MM.1S (cell line): ENCODE data around the gene GALNT10.

Experiments
- DNase-seq: peaks from one replicate; pipeline ENCODE4 v3.0.0-alpha.2; 2015
- H2AFZ ChIP-seq: fragments of 300-600 bp; sonication (generic); 2 replicates; pipeline ENCODE4 v1.6.0; 2016; ENCODE audit warnings: antibody characterized with exemption, low read length
- H3F3A ChIP-seq: fragments of 300-600 bp; sonication (generic); 2 replicates; pipeline ENCODE4 v1.6.1; 2016; ENCODE audit warnings: mild to moderate bottlenecking, antibody characterized with exemption, low read length, moderate library complexity, mixed read lengths; ENCODE audit not compliant: insufficient read depth
- H3K27ac ChIP-seq: fragments of 300-600 bp; sonication (generic); 2 replicates; pipeline ENCODE4 v1.5.1; 2016; ENCODE audit warnings: mild to moderate bottlenecking, low read length
- H3K27me3 ChIP-seq: fragments of 300-600 bp; sonication (generic); replicated peaks from 2 replicates; pipeline ENCODE4 v1.6.0; 2016; ENCODE audit warnings: low read length; ENCODE audit not compliant: insufficient read depth
- H3K36me3 ChIP-seq: fragments of 300-600 bp; sonication (generic); replicated peaks from 2 replicates; pipeline ENCODE4 v1.6.1; 2016; ENCODE audit warnings: mild to moderate bottlenecking, low read length, mixed read lengths; ENCODE audit not compliant: insufficient read depth
- H3K4me1 ChIP-seq: fragments of 300-600 bp; sonication (generic); 2 replicates; pipeline ENCODE4 v1.6.1; 2016; ENCODE audit warnings: low read length, mixed read lengths
- H3K4me2 ChIP-seq: fragments of 300-600 bp; sonication (generic); 2 replicates; pipeline ENCODE4 v1.6.0; 2016; ENCODE audit warnings: low read depth, low read length
- H3K4me3 ChIP-seq: fragments of 300-600 bp; sonication (generic); 2 replicates; pipeline ENCODE4 v1.5.1; 2016; ENCODE audit warnings: low read length, mixed read lengths
- H3K79me2 ChIP-seq: fragments of 300-600 bp; sonication (generic); 2 replicates; pipeline ENCODE4 v1.6.1; 2016; ENCODE audit warnings: mixed run types, low read length, mixed read lengths
- H3K9ac ChIP-seq: fragments of 300-600 bp; sonication (generic); 2 replicates; pipeline ENCODE4 v1.6.1; 2016; ENCODE audit warnings: low read length, mixed read lengths
- H3K9me2 ChIP-seq: fragments of 300-600 bp; sonication (generic); replicated peaks from 2 replicates; pipeline ENCODE4 v1.6.1; 2016; ENCODE audit warnings: mild to moderate bottlenecking, low read length, mixed read lengths; ENCODE audit not compliant: insufficient read depth
- H3K9me3 ChIP-seq: fragments of 300-600 bp; sonication (generic); replicated peaks from 2 replicates; pipeline ENCODE4 v1.6.1; 2016; ENCODE audit warnings: mild to moderate bottlenecking, low read length, mixed read lengths; ENCODE audit not compliant: insufficient read depth
- H4K20me1 ChIP-seq: fragments of 300-600 bp; sonication (generic); 2 replicates; pipeline ENCODE4 v1.6.1; 2016; ENCODE audit warnings: mild to moderate bottlenecking, low read length, moderate library complexity, mixed read lengths; ENCODE audit not compliant: insufficient read depth
- CTCF ChIP-seq: fragments of 300-600 bp; sonication (generic); IDR thresholded peaks from 2 replicates; pipeline ENCODE4 v1.5.1; 2016; ENCODE audit warnings: antibody characterized with exemption, low read length, mixed read lengths
- EZH2 ChIP-seq: fragments of 300-600 bp; sonication (generic); optimal IDR thresholded peaks from 2 replicates; pipeline ENCODE3; 2017; ENCODE audit warnings: low read depth, mild to moderate bottlenecking, antibody characterized with exemption, low read length, mixed read lengths
- EZH2phosphoT487 ChIP-seq: fragments of 300-600 bp; sonication (generic); IDR thresholded peaks from 2 replicates; pipeline ENCODE4 v1.6.1; 2018; ENCODE audit warnings: antibody characterized with exemption, low read length

The GALNT10 gene

GRCh38 chr5:154241021-154241420, 50.5 kb downstream of the GALNT10 start:
- H3K27ac ChIP-seq: no peak overlapping the region
- no peak overlapping the region for H3K4me3 ChIP-seq
- no peak overlapping the region for H2AFZ ChIP-seq
- H3K36me3 ChIP-seq: no peaks in the 10 kb centered on the region
- H3K27me3 ChIP-seq: no peaks in the 10 kb centered on the region
- H3K9ac ChIP-seq: no peak overlapping the region
- no peak for DNase-seq
- H3K4me1 ChIP-seq: no peaks in the 10 kb centered on the region
- no peaks in the 10 kb centered on the region for H4K20me1 ChIP-seq
- no peaks in the 10 kb centered on the region for H3K9me3 ChIP-seq
- H3K9me2 ChIP-seq: no peaks in the 10 kb centered on the region
- TF ChIP-seq EZH2phosphoT487 (no peak), CTCF (no peak), EZH2 (no peak)
- H3K79me2 ChIP-seq: peaks cover 58% of the 10 kb centered on the region
- H3F3A ChIP-seq: no peaks in the 10 kb centered on the region
- no peak overlapping the region for H3K4me2 ChIP-seq

- no peaks in the 10 kb centered on the region for H3K36me3 ChIP-seq
- H3K4me2 ChIP-seq: no peak overlapping the region
- no peaks in the 10 kb centered on the region for H3K4me1 ChIP-seq
- TF ChIP-seq EZH2 (no peak), CTCF (no peak), EZH2phosphoT487 (no peak)
- H3F3A ChIP-seq: no peaks in the 10 kb centered on the region
- no peak overlapping the region for H3K9ac ChIP-seq
- H2AFZ ChIP-seq: no peak overlapping the region
- no peaks in the 10 kb centered on the region for H3K9me3 ChIP-seq
- no peak overlapping the region for H3K4me3 ChIP-seq
- no peaks in the 10 kb centered on the region for H3K9me2 ChIP-seq
- no peaks in the 10 kb centered on the region for H3K27me3 ChIP-seq
- H3K79me2 ChIP-seq: peaks cover 50% of the 10 kb centered on the region
- no peaks in the 10 kb centered on the region for H4K20me1 ChIP-seq
- DNase-seq: no peak
- H3K27ac ChIP-seq: no peak overlapping the region
These were observed 51.9 kb downstream of the GALNT10 start for GRCh38 chr5:154242442-154242841.

GRCh38 chr5:154242964-154243376, 52.4 kb downstream of the GALNT10 start:
- Histone ChIP-seq H4K20me1 (no peaks in the 10 kb centered on the region), H3F3A (no peaks in the 10 kb centered on the region), H3K27ac (no peak overlapping the region), H3K36me3 (no peaks in the 10 kb centered on the region), H3K4me2 (no peak overlapping the region), H3K79me2 (peaks cover 44% of the 10 kb centered on the region), H3K4me3 (no peak overlapping the region), H3K9me3 (no peaks in the 10 kb centered on the region), H3K4me1 (no peaks in the 10 kb centered on the region), H3K9me2 (no peaks in the 10 kb centered on the region), H2AFZ (no peak overlapping the region), H3K9ac (no peak overlapping the region), H3K27me3 (no peaks in the 10 kb centered on the region)
- no peak for DNase-seq
- no peak for TF ChIP-seq CTCF
- TF ChIP-seq EZH2: no peak
- TF ChIP-seq EZH2phosphoT487: no peak
